SK-N-SH (cell line): ENCODE results near the gene GNAT2. TPM values are rescaled to one million over a fixed set of nuclear protein-coding genes. Genes with fewer than 3 reads are reported as not detected.

Experiments used
- CTCF ChIA-PET: fragments of 300-600, 350-600 bp; formaldehyde crosslinking; extraction: SDS; loops from one replicate; lab custom pipeline; 2021; lab: Yijun Ruan, JAX
- POLR2A ChIA-PET: fragments of 350-600 bp; sonication (Branson Sonifier 250); formaldehyde crosslinking; extraction: SDS; loops from one replicate; lab custom pipeline; 2020; ENCODE audit warnings: antibody characterized with exemption, inconsistent platforms; lab: Yijun Ruan, JAX
- DNase-seq: peaks from one replicate; pipeline ENCODE4 v3.0.0; 2012
- H2AFZ ChIP-seq: fragments of 200-600 bp; sonication (generic); 2 replicates; pipeline ENCODE4 v1.8.1; 2016; ENCODE audit warnings: antibody characterized with exemption, mild to moderate bottlenecking, low read depth
- H3F3A ChIP-seq: fragments of 200-600 bp; sonication (generic); replicated peaks from 2 replicates; pipeline ENCODE3; 2016; ENCODE audit warnings: antibody characterized with exemption, mild to moderate bottlenecking; ENCODE audit not compliant: insufficient read depth
- H3K27ac ChIP-seq, 2 experiments: fragments of 200-500 bp in 1 of 2; fragments of 200-600 bp in 1 of 2; sonication (Bioruptor generic) in 1 of 2; sonication (generic), shearing (Covaris generic) in 1 of 2; 2 replicates each; pipeline versions ENCODE4 v1.5.1 to v1.6.1; 2014 to 2016; ENCODE audit warnings: low read depth in 2 of 2, inconsistent platforms in 1 of 2, low read length in 1 of 2, mild to moderate bottlenecking in 1 of 2, mixed read lengths in 1 of 2
- H3K27me3 ChIP-seq: fragments of 200-600 bp; sonication (generic), shearing (Covaris generic); 2 replicates; pipeline ENCODE4 v1.6.1; 2016; ENCODE audit warnings: mixed run types; ENCODE audit not compliant: insufficient read depth
- H3K36me3 ChIP-seq, 2 experiments: fragments of 200-500 bp in 1 of 2; fragments of 200-600 bp in 1 of 2; sonication (Bioruptor generic) in 1 of 2; sonication (generic) in 1 of 2; replicated peaks in 1 of 2; 2 replicates each; pipeline versions ENCODE3 to v1.5.1; 2014 to 2016; ENCODE audit warnings: low read length in 1 of 2, mild to moderate bottlenecking in 1 of 2; ENCODE audit not compliant: insufficient read depth in 2 of 2, control insufficient read depth in 1 of 2
- H3K4me1 ChIP-seq, 2 experiments: fragments of 200-500 bp in 1 of 2; fragments of 200-600 bp in 1 of 2; sonication (Bioruptor generic) in 1 of 2; sonication (generic), shearing (Covaris generic) in 1 of 2; 2 replicates each; pipeline versions ENCODE4 v1.5.1 to v1.6.1; 2014 to 2016; ENCODE audit warnings: low read depth in 1 of 2, low read length in 1 of 2, mixed run types in 1 of 2; ENCODE audit not compliant: insufficient read depth in 2 of 2, control insufficient read depth in 1 of 2
- H3K4me2 ChIP-seq: fragments of 200-600 bp; sonication (generic), shearing (Covaris generic); 2 replicates; pipeline ENCODE4 v1.6.1; 2017; ENCODE audit warnings: mixed run types
- H3K4me3 ChIP-seq, 2 experiments: fragments of 200-500 bp in 1 of 2; fragments of 200-600 bp in 1 of 2; sonication (Bioruptor generic) in 1 of 2; sonication (generic), shearing (Covaris generic) in 1 of 2; 2 replicates each; pipeline versions ENCODE4 v1.5.1 to v1.8.1; 2014 to 2016; ENCODE audit warnings: low read depth in 2 of 2, inconsistent platforms in 1 of 2, low read length in 1 of 2, mild to moderate bottlenecking in 1 of 2, mixed read lengths in 1 of 2, moderate library complexity in 1 of 2
- H3K79me2 ChIP-seq: fragments of 200-600 bp; sonication (generic); 2 replicates; pipeline ENCODE4 v1.8.1; 2017; ENCODE audit warnings: mild to moderate bottlenecking; ENCODE audit not compliant: insufficient read depth
- H3K9ac ChIP-seq: fragments of 200-600 bp; sonication (generic); 2 replicates; pipeline ENCODE4 v1.6.1; 2017; ENCODE audit warnings: mixed run types
- H3K9me2 ChIP-seq: fragments of 200-600 bp; sonication (generic); 2 replicates; pipeline ENCODE4 v1.6.1; 2017; ENCODE audit warnings: mixed run types
- H3K9me3 ChIP-seq: fragments of 200-600 bp; sonication (generic); 2 replicates; pipeline ENCODE4 v1.6.1; 2017; ENCODE audit warnings: mixed run types, mild to moderate bottlenecking, moderate library complexity
- H4K20me1 ChIP-seq: fragments of 200-600 bp; sonication (generic); 2 replicates; pipeline ENCODE4 v1.6.1; 2017; ENCODE audit warnings: mild to moderate bottlenecking, mixed run types; ENCODE audit not compliant: insufficient read depth
- CHD2 ChIP-seq: fragments of 150-350 bp; IDR thresholded peaks from 2 replicates; pipeline ENCODE4 v1.6.1; 2018; ENCODE audit warnings: low read length; ENCODE audit not compliant: partially characterized antibody
- ELF1 ChIP-seq: IDR thresholded peaks from 2 replicates; pipeline ENCODE4 v1.4.0; 2012
- GABPA ChIP-seq: IDR thresholded peaks from 2 replicates; pipeline ENCODE4 v1.4.0; 2012; ENCODE audit warnings: low read depth, mild to moderate bottlenecking
- JUND ChIP-seq: IDR thresholded peaks from 2 replicates; pipeline ENCODE4 v1.4.0; 2012
- MAX ChIP-seq: IDR thresholded peaks from 2 replicates; pipeline ENCODE4 v1.4.0; 2012; ENCODE audit warnings: low read depth
- MEF2A ChIP-seq: IDR thresholded peaks from 2 replicates; pipeline ENCODE4 v1.4.0; 2012; ENCODE audit warnings: low read depth, borderline replicate concordance
- NRF1 ChIP-seq: IDR thresholded peaks from 2 replicates; pipeline ENCODE4 v1.6.1; 2012; ENCODE audit warnings: low read depth, mild to moderate bottlenecking, low read length
- POLR2AphosphoS5 ChIP-seq: IDR thresholded peaks from 2 replicates; pipeline ENCODE4 v1.6.1; 2012; ENCODE audit warnings: low read depth, low read length
- RXRA ChIP-seq: IDR thresholded peaks from 2 replicates; pipeline ENCODE4 v1.4.0; 2012; ENCODE audit warnings: low read depth, mild to moderate bottlenecking, borderline replicate concordance
- SIN3A ChIP-seq: IDR thresholded peaks from 2 replicates; pipeline ENCODE4 v1.6.1; 2012; ENCODE audit warnings: low read depth, mild to moderate bottlenecking, low read length, moderate library complexity, borderline replicate concordance
- TCF12 ChIP-seq: IDR thresholded peaks from 2 replicates; pipeline ENCODE4 v1.4.0; 2012
- USF1 ChIP-seq: IDR thresholded peaks from 2 replicates; pipeline ENCODE4 v1.4.0; 2012; ENCODE audit warnings: low read depth, borderline replicate concordance
- USF2 ChIP-seq: fragments of 150-350 bp; IDR thresholded peaks from 2 replicates; pipeline ENCODE4 v1.6.1; 2017; ENCODE audit warnings: antibody characterized with exemption, low read length, low read depth, borderline replicate concordance
- WGBS: methylation state at CpG from one replicate; pipeline ENCODE4 v1.1.6; 2017; ENCODE audit warnings: low lambda C conversion rate; 5-methylcytosine and 5-hydroxymethylcytosine counted together
- polyA plus RNA-seq, 3 experiments: library from polyadenylated mRNA; depleted of rRNA; stranded (reverse); fragments of >200 nt; gene quantifications; 2 replicates each; pipeline ENCODE4 v1.2.3, GENCODE V29; 2012

GNAT2 gene
- polyA plus RNA-seq, 1 of the 3 experiments (the other 2 are of a cell fraction), result 0.16 TPM

- no peak overlapping the region for H3K9ac ChIP-seq
- DNase-seq, result peak; percentile 21
- CTCF ChIA-PET, result interaction anchor here (1.0 to 11.9 kb wide), 7 partner anchors 15 to 93 kb away, joined by 3 to 114 read pairs (median 4); no protein-coding TSS in a partner anchor
- H3K4me2 ChIP-seq, result no peak overlapping the region
- H2AFZ ChIP-seq, result no peak overlapping the region
- peaks cover 55% of the 10 kb centered on the region for H4K20me1 ChIP-seq
- H3K36me3 ChIP-seq, result peaks cover 0 to 37% of the 10 kb centered on the region in 2 experiments
- no peaks in the 10 kb centered on the region for H3K27me3 ChIP-seq
- no peaks in the 10 kb centered on the region for H3F3A ChIP-seq
- peaks cover 49% of the 10 kb centered on the region for H3K79me2 ChIP-seq
- WGBS, result 90% methylated on average over 16 of the region's 16 CpGs
- POLR2A ChIA-PET, result interaction anchor here (2.9 kb wide), 1 partner anchor 77 kb away, joined by 16 read pairs; the partner anchor contains the start of gene GNAI3
- H3K27ac ChIP-seq, result no peak overlapping the region; a peak in 1 of 4 replicates
- no peak overlapping the region for H3K4me3 ChIP-seq
- TF ChIP-seq GABPA (no peak), POLR2AphosphoS5 (no peak), SIN3A (no peak), NRF1 (no peak), USF1 (no peak), MAX (no peak), RXRA (no peak)
- H3K4me1 ChIP-seq, result peaks cover 4 to 42% of the 10 kb centered on the region in 2 experiments; a peak in 1 of 4 replicates
- H3K9me3 ChIP-seq, result no peaks in the 10 kb centered on the region
- H3K9me2 ChIP-seq, result no peaks in the 10 kb centered on the region
These were observed 5.8 kb upstream of the GNAT2 start for GRCh38 chr1:109625176-109625575.

- CTCF ChIA-PET, result interaction anchor here (1.0 to 11.9 kb wide), 7 partner anchors 16 to 149 kb away, joined by 3 to 114 read pairs (median 4); no protein-coding TSS in a partner anchor
- Histone ChIP-seq H3K4me2 (no peak overlapping the region), H3K79me2 (peaks cover 54% of the 10 kb centered on the region), H3F3A (no peaks in the 10 kb centered on the region), H3K4me3 (no peak overlapping the region; a peak in 1 of 4 replicates), H3K9me3 (no peaks in the 10 kb centered on the region)
- WGBS, result 93% methylated on average over 9 of the region's 17 CpGs
- POLR2A ChIA-PET, result interaction anchor here (1.3 to 2.9 kb wide), 2 partner anchors 14 to 76 kb away, joined by 7 to 16 read pairs; partner anchors contain the start of gene GNAI3
- TF ChIP-seq CHD2, result no peak
- no peak for TF ChIP-seq USF2
- no peak for TF ChIP-seq MEF2A
- TF ChIP-seq ELF1, result no peak
- no peak for TF ChIP-seq JUND
- no peak for TF ChIP-seq TCF12
- TF ChIP-seq, all 33 proteins: peak for 0
- Histone ChIP-seq H3K27me3 (no peaks in the 10 kb centered on the region), H4K20me1 (peaks cover 55% of the 10 kb centered on the region), H3K9me2 (no peaks in the 10 kb centered on the region), H3K27ac (peak overlapping the region in 1 of 2 experiments; percentile 71; a peak in 2 of 4 replicates), H3K4me1 (peaks cover 5 to 39% of the 10 kb centered on the region in 2 experiments; a peak in 2 of 4 replicates), H3K9ac (no peak overlapping the region), H3K36me3 (peaks cover 0 to 31% of the 10 kb centered on the region in 2 experiments), H2AFZ (no peak overlapping the region)
- DNase-seq, result peak; percentile 39
These were observed 5.0 kb upstream of the GNAT2 start for GRCh38 chr1:109624201-109625010.
